Measurements from ENCODE around the gene NBAS. TPM values are rescaled to one million over a fixed set of nuclear protein-coding genes. Genes with fewer than 3 reads are reported as not detected.

NBAS gene
- total RNA-seq, 1 experiment from 2014 or later, result 32.5 TPM

- Histone ChIP-seq H4K5ac (ENCODE audit: insufficient read length, low read depth, low read length) (no peak overlapping the region), H2BK12ac (ENCODE audit: insufficient read length, low read depth, low read length) (no peak overlapping the region), H4K8ac (replicated peaks; ENCODE audit: insufficient read length, low read depth, low read length) (no peak overlapping the region), H2AK5ac (ENCODE audit: insufficient read length, low read length) (no peak overlapping the region), H3K23me2 (ENCODE audit: insufficient read length, low read depth, low read length, poor library complexity, severe bottlenecking) (no peaks in the 10 kb centered on the region), H3K56ac (ENCODE audit: insufficient read length, low read depth, low read length) (no peak overlapping the region), H2AFZ (ENCODE audit: low read length) (no peak overlapping the region), H3K23ac (ENCODE audit: insufficient read length, low read depth, low read length) (no peak overlapping the region), H3K27me3 (ENCODE audit: insufficient read depth, low read length) (no peaks in the 10 kb centered on the region), H3T11ph (ENCODE audit: low read length) (no peak overlapping the region), H3K79me1 (ENCODE audit: insufficient read depth, low read depth, low read length, poor library complexity, severe bottlenecking) (no peaks in the 10 kb centered on the region), H2BK5ac (ENCODE audit: insufficient read length, low read length) (no peak overlapping the region), H2BK20ac (ENCODE audit: low read depth, low read length, poor library complexity, severe bottlenecking) (no peak overlapping the region), H4K20me1 (ENCODE audit: control insufficient read depth, insufficient read depth, insufficient read length) (no peaks in the 10 kb centered on the region), H3K9ac (ENCODE audit: extremely low read depth, insufficient read length, low read length) (no peak overlapping the region), H2BK15ac (ENCODE audit: low read depth, low read length) (no peak overlapping the region), H3K4me2 (ENCODE audit: insufficient read depth, insufficient read length, low read length) (no peak overlapping the region), H3K9me3 (ENCODE audit: control insufficient read depth, low read depth, low read length) (no peaks in the 10 kb centered on the region), H3K79me2 (ENCODE audit: insufficient read depth, low read length) (no peaks in the 10 kb centered on the region), H3K4me1 (ENCODE audit: insufficient read depth, low read length) (no peaks in the 10 kb centered on the region; the same call in 1 of the 2 replicates), H3K27ac (ENCODE audit: insufficient read length, low read depth, low read length) (no peak overlapping the region), H3K14ac (ENCODE audit: insufficient read depth, low read length) (no peak overlapping the region), H3K18ac (ENCODE audit: insufficient read length, low read depth, low read length) (no peak overlapping the region), H2BK120ac (ENCODE audit: low read depth, low read length, poor library complexity, severe bottlenecking) (no peak overlapping the region), H4K91ac (ENCODE audit: insufficient read length, low read depth, low read length) (no peak overlapping the region), H3K4ac (ENCODE audit: low read depth, low read length) (no peak overlapping the region)
- no peak for DNase-seq
- TF ChIP-seq, protein P1, sequence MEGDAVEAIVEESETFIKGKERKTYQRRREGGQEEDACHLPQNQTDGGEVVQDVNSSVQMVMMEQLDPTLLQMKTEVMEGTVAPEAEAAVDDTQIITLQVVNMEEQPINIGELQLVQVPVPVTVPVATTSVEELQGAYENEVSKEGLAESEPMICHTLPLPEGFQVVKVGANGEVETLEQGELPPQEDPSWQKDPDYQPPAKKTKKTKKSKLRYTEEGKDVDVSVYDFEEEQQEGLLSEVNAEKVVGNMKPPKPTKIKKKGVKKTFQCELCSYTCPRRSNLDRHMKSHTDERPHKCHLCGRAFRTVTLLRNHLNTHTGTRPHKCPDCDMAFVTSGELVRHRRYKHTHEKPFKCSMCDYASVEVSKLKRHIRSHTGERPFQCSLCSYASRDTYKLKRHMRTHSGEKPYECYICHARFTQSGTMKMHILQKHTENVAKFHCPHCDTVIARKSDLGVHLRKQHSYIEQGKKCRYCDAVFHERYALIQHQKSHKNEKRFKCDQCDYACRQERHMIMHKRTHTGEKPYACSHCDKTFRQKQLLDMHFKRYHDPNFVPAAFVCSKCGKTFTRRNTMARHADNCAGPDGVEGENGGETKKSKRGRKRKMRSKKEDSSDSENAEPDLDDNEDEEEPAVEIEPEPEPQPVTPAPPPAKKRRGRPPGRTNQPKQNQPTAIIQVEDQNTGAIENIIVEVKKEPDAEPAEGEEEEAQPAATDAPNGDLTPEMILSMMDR (conservative IDR thresholded peaks at IDR 0.05), result no peak
- Mint-ChIP-seq H3K36me3 (ENCODE audit: insufficient read depth in 1 of 3, low read depth in 3 of 3) (peaks cover 0 to 1% (median 0%) of the 10 kb centered on the region in 3 experiments; a peak in 2 of 7 replicates), H3K4me1 (peaks cover 9 to 20% of the 10 kb centered on the region in 2 experiments), H3K27ac (no peak overlapping the region), H3K27me3 (ENCODE audit: low read depth) (no peaks in the 10 kb centered on the region), H3K9me3 (no peaks in the 10 kb centered on the region), H3K4me3 (no peak overlapping the region)
- no CpG with 5 or more reads among the region's 3 CpGs for whole genome bisulfite sequencing (ENCODE audit: extremely low coverage, insufficient read length, low lambda C conversion rate)
These were observed 139.4 kb downstream of the NBAS start for GRCh38 chr2:15421753-15422152.
